OCI-LY3 (cell line): ENCODE measurements around the gene DHX57.

Experiments
- H2AFZ ChIP-seq: fragments of 200-600, 300-600 bp; shearing (Covaris generic); 2 replicates; pipeline ENCODE4 v1.6.0; 2014; ENCODE audit warnings: antibody characterized with exemption, low read depth, low read length
- H3K27ac ChIP-seq: fragments of 200-600, 300-600 bp; sonication (generic); 2 replicates; pipeline ENCODE4 v1.5.1; 2014; ENCODE audit warnings: mild to moderate bottlenecking, low read length, moderate library complexity, mixed read lengths
- H3K27me3 ChIP-seq: fragments of 200-600, 300-600 bp; sonication (generic); 2 replicates; pipeline ENCODE4 v1.6.1; 2014; ENCODE audit warnings: low read depth, low read length, mixed read lengths
- H3K36me3 ChIP-seq: fragments of 200-600, 300-600 bp; sonication (generic); replicated peaks from 2 replicates; pipeline ENCODE3; 2014; ENCODE audit warnings: low read depth, low read length, mixed read lengths
- H3K4me1 ChIP-seq: fragments of 300-600, 200-600 bp; sonication (generic); 2 replicates; pipeline ENCODE4 v1.6.1; 2014; ENCODE audit warnings: low read length, mixed read lengths
- H3K4me2 ChIP-seq: fragments of 200-600, 300-600 bp; sonication (generic); 2 replicates; pipeline ENCODE4 v1.6.1; 2014; ENCODE audit warnings: low read length, mixed read lengths
- H3K4me3 ChIP-seq: fragments of 300-600, 200-600 bp; sonication (generic); 2 replicates; pipeline ENCODE4 v1.5.1; 2014; ENCODE audit warnings: antibody characterized with exemption, mild to moderate bottlenecking, low read length, moderate library complexity
- H3K79me2 ChIP-seq: fragments of 300-600, 200-600 bp; shearing (Covaris generic); 2 replicates; pipeline ENCODE4 v1.6.1; 2014; ENCODE audit warnings: mild to moderate bottlenecking, low read length, mixed read lengths
- H3K9ac ChIP-seq: fragments of 300-600, 200-600 bp; shearing (Covaris generic); 2 replicates; pipeline ENCODE4 v1.6.0; 2014; ENCODE audit warnings: mild to moderate bottlenecking, low read length, moderate library complexity
- H3K9me3 ChIP-seq: fragments of 200-600, 300-600 bp; shearing (Covaris generic); 2 replicates; pipeline ENCODE4 v1.6.1; 2014; ENCODE audit warnings: low read length, mixed read lengths; ENCODE audit not compliant: insufficient read depth
- H4K20me1 ChIP-seq: fragments of 200-600, 300-600 bp; sonication (generic); 2 replicates; pipeline ENCODE4 v1.6.1; 2016; ENCODE audit warnings: low read length, mixed read lengths; ENCODE audit not compliant: insufficient read depth
- CTCF ChIP-seq: fragments of 200-600, 300-600 bp; sonication (generic); IDR thresholded peaks from 2 replicates; pipeline ENCODE4 v1.5.1; 2014; ENCODE audit warnings: antibody characterized with exemption, low read length, low read depth
- EZH2phosphoT487 ChIP-seq: fragments of 200-600 bp; shearing (Covaris generic); IDR thresholded peaks from 2 replicates; pipeline ENCODE4 v1.6.1; 2018; ENCODE audit warnings: antibody characterized with exemption, mixed run types, low read depth

Gene DHX57

GRCh38 chr2:38911191-38911590, 35.5 kb upstream of the DHX57 start:
- Histone ChIP-seq H4K20me1 (no peaks in the 10 kb centered on the region), H3K36me3 (no peaks in the 10 kb centered on the region), H3K27me3 (peaks cover 8% of the 10 kb centered on the region), H3K4me1 (peaks cover 17% of the 10 kb centered on the region), H3K79me2 (no peaks in the 10 kb centered on the region), H3K4me2 (no peak overlapping the region), H3K27ac (no peak overlapping the region), H3K9ac (no peak overlapping the region), H3K9me3 (no peaks in the 10 kb centered on the region), H3K4me3 (no peak overlapping the region), H2AFZ (no peak overlapping the region)
- TF ChIP-seq EZH2phosphoT487 = no peak
- no peak for TF ChIP-seq CTCF

- no peak overlapping the region for H3K9ac ChIP-seq
- no peak for TF ChIP-seq CTCF
- TF ChIP-seq EZH2phosphoT487 = no peak
- H3K36me3 ChIP-seq = no peaks in the 10 kb centered on the region
- H3K27ac ChIP-seq = no peak overlapping the region
- no peaks in the 10 kb centered on the region for H3K9me3 ChIP-seq
- peaks cover 8% of the 10 kb centered on the region for H3K27me3 ChIP-seq
- no peaks in the 10 kb centered on the region for H3K79me2 ChIP-seq
- H4K20me1 ChIP-seq = no peaks in the 10 kb centered on the region
- no peak overlapping the region for H3K4me2 ChIP-seq
- no peak overlapping the region for H2AFZ ChIP-seq
- H3K4me3 ChIP-seq = no peak overlapping the region
- H3K4me1 ChIP-seq = peaks cover 27% of the 10 kb centered on the region
These were observed 34.1 kb upstream of the DHX57 start for GRCh38 chr2:38909872-38910271.

GRCh38 chr2:38907743-38908562, 32.2 kb upstream of the DHX57 start:
- Histone ChIP-seq H4K20me1 (no peaks in the 10 kb centered on the region), H3K27ac (no peak overlapping the region), H2AFZ (no peak overlapping the region), H3K9me3 (no peaks in the 10 kb centered on the region), H3K4me1 (peaks cover 29% of the 10 kb centered on the region), H3K36me3 (no peaks in the 10 kb centered on the region), H3K9ac (no peak overlapping the region), H3K4me3 (no peak overlapping the region), H3K27me3 (peaks cover 8% of the 10 kb centered on the region), H3K79me2 (no peaks in the 10 kb centered on the region), H3K4me2 (peak overlapping the region; percentile 42)
- TF ChIP-seq CTCF (no peak), EZH2phosphoT487 (no peak)

GRCh38 chr2:38907242-38907641, 31.5 kb upstream of the DHX57 start:
- TF ChIP-seq CTCF (no peak), EZH2phosphoT487 (no peak)
- Histone ChIP-seq H3K4me2 (no peak overlapping the region), H3K27ac (no peak overlapping the region), H3K79me2 (no peaks in the 10 kb centered on the region), H3K36me3 (no peaks in the 10 kb centered on the region), H3K27me3 (peaks cover 8% of the 10 kb centered on the region), H4K20me1 (no peaks in the 10 kb centered on the region), H3K9me3 (no peaks in the 10 kb centered on the region), H3K4me3 (no peak overlapping the region), H2AFZ (no peak overlapping the region), H3K9ac (no peak overlapping the region), H3K4me1 (peaks cover 29% of the 10 kb centered on the region)
